Fibroblast of skin of left biceps (primary cell): ENCODE results near the gene UBA6.

Experiments used
- DNase-seq, 2 experiments: peaks; one replicate each; pipeline ENCODE4 v3.0.0-alpha.2; 2013; ENCODE audit warnings: low read depth in 2 of 2

UBA6 gene

DNA sequence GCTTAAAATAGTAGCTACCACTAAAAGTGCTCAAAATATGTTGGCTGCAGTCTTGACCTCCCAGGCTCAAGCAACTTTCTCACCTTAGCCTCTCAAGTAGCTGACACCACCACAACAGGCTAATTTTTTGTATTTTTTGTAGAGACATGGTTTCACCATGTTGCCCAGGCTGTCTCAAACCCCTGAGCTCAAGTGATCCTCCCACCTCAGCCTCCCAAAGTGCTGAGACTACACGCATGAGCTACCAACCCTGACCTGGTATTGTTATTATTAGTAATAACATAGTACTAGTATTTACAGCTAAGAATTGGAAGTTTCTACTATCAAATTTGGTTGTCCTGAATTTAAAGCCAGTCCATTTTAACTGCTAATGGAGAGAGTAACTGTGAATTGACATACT is 124.4 kb downstream of the UBA6 start:
- no peak for DNase-seq

DNA sequence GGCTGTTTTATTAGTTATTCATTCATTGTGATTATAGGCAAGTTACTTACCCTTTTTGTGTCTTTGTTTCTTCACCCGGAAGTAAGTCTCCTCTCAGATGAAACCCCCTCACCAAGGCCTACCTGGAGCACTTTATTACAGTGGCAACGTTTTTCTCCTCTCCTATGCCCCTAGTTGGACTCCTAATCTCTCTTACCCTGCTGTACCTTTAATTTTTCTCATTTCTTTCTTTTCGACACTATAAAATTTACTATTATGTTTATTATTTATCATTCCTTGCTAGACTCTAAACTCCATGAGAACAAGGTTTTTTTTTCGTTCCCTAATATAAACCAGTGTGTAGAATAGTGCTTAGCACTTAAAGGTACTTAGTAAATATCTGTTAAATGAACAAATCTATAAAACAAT is 124.9 kb downstream of the UBA6 start:
- no peak for DNase-seq

- no peak for DNase-seq
Measured at GRCh38 chr4:67575232-67576058, 125.5 kb downstream of the UBA6 start.

DNA sequence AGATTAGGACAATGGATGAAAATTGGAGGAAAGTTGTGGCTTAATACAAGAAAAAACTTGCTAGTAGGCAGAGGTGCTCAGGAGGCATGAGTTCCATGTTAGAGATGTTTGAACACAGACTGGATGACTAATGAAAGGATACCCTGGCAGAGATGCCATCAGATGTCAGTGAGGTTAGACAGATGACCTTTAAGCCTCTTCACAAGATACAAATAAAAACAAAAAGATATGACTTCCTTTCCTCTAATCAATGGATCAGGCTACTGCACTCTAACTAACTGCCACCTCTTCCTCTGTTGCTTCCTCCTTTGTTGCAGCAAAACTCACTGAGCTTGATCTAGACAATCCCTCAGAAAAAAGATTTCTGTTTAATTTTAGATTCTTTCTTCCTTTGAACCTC is 127.8 kb downstream of the UBA6 start:
- no peak for DNase-seq

GRCh38 chr4:67571975-67572374 is 129.0 kb downstream of the UBA6 start:
- no peak for DNase-seq

GRCh38 chr4:67570537-67570936 is 130.4 kb downstream of the UBA6 start:
- no peak for DNase-seq

- no peak for DNase-seq
Measured at GRCh38 chr4:67568820-67569219, 132.1 kb downstream of the UBA6 start.

DNA sequence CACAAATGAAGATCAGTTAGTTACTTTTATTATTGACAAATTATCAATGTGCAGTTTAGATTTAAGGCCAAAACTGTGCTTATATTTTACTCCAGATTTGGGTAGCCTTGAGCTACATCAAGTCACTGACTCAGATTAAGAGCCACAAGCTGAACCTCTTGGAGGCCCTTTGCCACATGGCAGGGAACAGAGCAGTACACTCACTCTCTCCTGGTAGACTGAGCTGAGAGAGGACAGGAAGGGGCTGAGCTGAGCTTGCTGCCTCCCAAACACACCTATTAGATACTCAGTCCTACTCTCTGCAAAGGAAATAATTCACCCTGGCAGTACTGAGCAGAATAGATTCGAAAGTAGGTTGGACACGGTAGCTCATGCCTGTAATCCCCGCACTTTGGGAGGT is 134.6 kb downstream of the UBA6 start:
- no peak for DNase-seq

- DNase-seq, result peak in 1 of 2 experiments; percentile 33
Measured at GRCh38 chr4:67565284-67565683, 135.7 kb downstream of the UBA6 start.
